ENCODE results near the gene BBS4. TPM values are rescaled to one million over a fixed set of nuclear protein-coding genes. Genes with fewer than 3 reads are reported as not detected.

BBS4 gene
- total RNA-seq, 1 donor from 2014 or later: 17.7 TPM

DNA sequence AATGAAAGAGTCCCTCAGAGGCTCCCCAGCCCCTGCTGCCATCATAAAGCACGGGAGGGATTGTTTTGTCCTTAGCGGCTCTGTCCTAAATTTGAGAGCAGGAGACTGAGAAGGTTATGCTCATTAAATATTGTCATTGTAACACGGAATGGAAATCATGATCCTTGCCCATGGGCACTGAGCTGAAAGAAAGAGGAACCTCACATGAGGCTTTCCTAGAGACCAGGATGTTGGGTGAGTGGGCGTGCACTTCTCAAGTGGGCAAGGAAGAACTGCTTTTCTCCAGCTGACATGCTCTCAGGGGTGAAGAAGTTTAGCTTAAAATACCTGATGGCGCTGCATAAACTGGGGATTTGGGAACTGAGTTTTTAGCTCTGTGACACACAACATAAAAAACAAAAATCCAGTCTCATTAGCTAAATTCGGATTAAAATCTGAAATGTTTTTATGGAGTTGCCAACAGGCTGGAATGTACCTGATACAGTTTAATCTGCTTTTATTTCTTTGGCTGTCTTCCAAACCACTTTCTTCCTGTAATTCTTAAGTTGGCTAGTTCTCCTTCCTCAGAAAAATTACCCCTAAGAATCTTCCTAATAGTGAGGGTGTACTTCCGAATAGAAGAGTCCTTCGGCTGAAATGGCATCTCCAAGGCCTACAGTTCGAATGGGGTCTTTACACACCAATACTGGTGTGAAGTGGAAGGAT is 65.9 kb downstream of the BBS4 start:
- H3K4me3 ChIP-seq (ENCODE audit: insufficient read depth, low read depth, low read length): no peak overlapping the region
- H3K27me3 ChIP-seq (ENCODE audit: insufficient read depth, low read length): no peaks in the 10 kb centered on the region
- H3K9me3 Mint-ChIP-seq (ENCODE audit: unreplicated experiment): no peaks in the 10 kb centered on the region
- peaks cover 8% of the 10 kb centered on the region for H3K79me2 ChIP-seq (ENCODE audit: insufficient read depth, low read length)
- DNase-seq (ENCODE audit: low read depth): peak; percentile 32
- H3K4me1 ChIP-seq (ENCODE audit: insufficient read depth, low read length): peaks cover 9% of the 10 kb centered on the region
- H3K27ac ChIP-seq (ENCODE audit: low read depth, low read length): no peak overlapping the region
- H3K4me2 ChIP-seq (ENCODE audit: low read length): no peak overlapping the region
- H3K27ac Mint-ChIP-seq (ENCODE audit: unreplicated experiment): peak overlapping the region; percentile 12
- H3K27me3 Mint-ChIP-seq (ENCODE audit: low read depth, unreplicated experiment): no peaks in the 10 kb centered on the region
- no peak for TF ChIP-seq EZH2 (IDR thresholded peaks at IDR 0.05; ENCODE audit: insufficient read depth, low read length)
- TF ChIP-seq, protein P1, sequence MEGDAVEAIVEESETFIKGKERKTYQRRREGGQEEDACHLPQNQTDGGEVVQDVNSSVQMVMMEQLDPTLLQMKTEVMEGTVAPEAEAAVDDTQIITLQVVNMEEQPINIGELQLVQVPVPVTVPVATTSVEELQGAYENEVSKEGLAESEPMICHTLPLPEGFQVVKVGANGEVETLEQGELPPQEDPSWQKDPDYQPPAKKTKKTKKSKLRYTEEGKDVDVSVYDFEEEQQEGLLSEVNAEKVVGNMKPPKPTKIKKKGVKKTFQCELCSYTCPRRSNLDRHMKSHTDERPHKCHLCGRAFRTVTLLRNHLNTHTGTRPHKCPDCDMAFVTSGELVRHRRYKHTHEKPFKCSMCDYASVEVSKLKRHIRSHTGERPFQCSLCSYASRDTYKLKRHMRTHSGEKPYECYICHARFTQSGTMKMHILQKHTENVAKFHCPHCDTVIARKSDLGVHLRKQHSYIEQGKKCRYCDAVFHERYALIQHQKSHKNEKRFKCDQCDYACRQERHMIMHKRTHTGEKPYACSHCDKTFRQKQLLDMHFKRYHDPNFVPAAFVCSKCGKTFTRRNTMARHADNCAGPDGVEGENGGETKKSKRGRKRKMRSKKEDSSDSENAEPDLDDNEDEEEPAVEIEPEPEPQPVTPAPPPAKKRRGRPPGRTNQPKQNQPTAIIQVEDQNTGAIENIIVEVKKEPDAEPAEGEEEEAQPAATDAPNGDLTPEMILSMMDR (IDR thresholded peaks at IDR 0.05; ENCODE audit: insufficient read depth, low read depth, low read length): no peak
- H3K9me3 ChIP-seq (ENCODE audit: insufficient read depth, low read depth, low read length): no peaks in the 10 kb centered on the region
- H3K9ac ChIP-seq (ENCODE audit: low read length): no peak overlapping the region
- peaks cover 7% of the 10 kb centered on the region for H3K4me1 Mint-ChIP-seq (ENCODE audit: low read depth, unreplicated experiment)
- H2AFZ ChIP-seq (ENCODE audit: low read depth, low read length): no peak overlapping the region
- peaks cover 25% of the 10 kb centered on the region for H3K36me3 ChIP-seq (ENCODE audit: insufficient read depth, low read length)
- H3K36me3 Mint-ChIP-seq (ENCODE audit: low read depth, unreplicated experiment): peaks cover 36% of the 10 kb centered on the region
- FAIRE-seq: no peak
- peaks cover 7% of the 10 kb centered on the region for H4K20me1 ChIP-seq (ENCODE audit: insufficient read depth, low read length)
- H3K4me3 Mint-ChIP-seq (ENCODE audit: unreplicated experiment): no peak overlapping the region

DNA sequence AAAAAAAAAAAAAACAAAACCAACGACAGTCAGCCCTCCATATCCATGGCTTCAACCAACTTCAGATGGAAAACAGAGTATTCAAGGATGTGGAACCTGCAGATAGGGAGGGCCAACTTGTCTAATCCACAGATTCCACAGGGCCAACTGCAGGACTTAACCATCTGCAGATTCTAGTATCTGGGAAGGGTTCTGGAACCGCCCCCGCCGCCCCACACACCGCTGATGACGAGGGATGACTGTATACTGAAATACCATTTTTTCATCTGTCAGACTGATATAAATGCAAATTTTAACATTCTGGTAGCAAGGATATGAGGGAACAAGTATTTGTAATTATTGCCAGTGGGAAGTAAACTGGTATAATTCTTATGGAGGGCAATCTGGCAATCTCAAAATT is 68.1 kb downstream of the BBS4 start:
- Histone ChIP-seq H3K9ac (ENCODE audit: low read length) (no peak overlapping the region), H3K27ac (ENCODE audit: low read depth, low read length) (no peak overlapping the region), H3K79me2 (ENCODE audit: insufficient read depth, low read length) (peaks cover 8% of the 10 kb centered on the region), H2AFZ (ENCODE audit: low read depth, low read length) (no peak overlapping the region), H3K4me3 (ENCODE audit: insufficient read depth, low read depth, low read length) (no peak overlapping the region), H3K9me3 (ENCODE audit: insufficient read depth, low read depth, low read length) (no peaks in the 10 kb centered on the region), H4K20me1 (ENCODE audit: insufficient read depth, low read length) (peaks cover 15% of the 10 kb centered on the region), H3K4me2 (ENCODE audit: low read length) (no peak overlapping the region), H3K27me3 (ENCODE audit: insufficient read depth, low read length) (no peaks in the 10 kb centered on the region), H3K36me3 (ENCODE audit: insufficient read depth, low read length) (peaks cover 25% of the 10 kb centered on the region), H3K4me1 (ENCODE audit: insufficient read depth, low read length) (peaks cover 27% of the 10 kb centered on the region)
- H3K27ac Mint-ChIP-seq (ENCODE audit: unreplicated experiment): no peak overlapping the region
- H3K4me1 Mint-ChIP-seq (ENCODE audit: low read depth, unreplicated experiment): peaks cover 26% of the 10 kb centered on the region
- H3K36me3 Mint-ChIP-seq (ENCODE audit: low read depth, unreplicated experiment): peaks cover 35% of the 10 kb centered on the region
- DNase-seq (ENCODE audit: low read depth) (no peak), FAIRE-seq (no peak)
- H3K27me3 Mint-ChIP-seq (ENCODE audit: low read depth, unreplicated experiment): no peaks in the 10 kb centered on the region
- H3K4me3 Mint-ChIP-seq (ENCODE audit: unreplicated experiment): no peak overlapping the region
- H3K9me3 Mint-ChIP-seq (ENCODE audit: unreplicated experiment): no peaks in the 10 kb centered on the region
- no peak for TF ChIP-seq EZH2 (IDR thresholded peaks at IDR 0.05; ENCODE audit: insufficient read depth, low read length)
- TF ChIP-seq, protein P1 (IDR thresholded peaks at IDR 0.05; ENCODE audit: insufficient read depth, low read depth, low read length): no peak

DNA sequence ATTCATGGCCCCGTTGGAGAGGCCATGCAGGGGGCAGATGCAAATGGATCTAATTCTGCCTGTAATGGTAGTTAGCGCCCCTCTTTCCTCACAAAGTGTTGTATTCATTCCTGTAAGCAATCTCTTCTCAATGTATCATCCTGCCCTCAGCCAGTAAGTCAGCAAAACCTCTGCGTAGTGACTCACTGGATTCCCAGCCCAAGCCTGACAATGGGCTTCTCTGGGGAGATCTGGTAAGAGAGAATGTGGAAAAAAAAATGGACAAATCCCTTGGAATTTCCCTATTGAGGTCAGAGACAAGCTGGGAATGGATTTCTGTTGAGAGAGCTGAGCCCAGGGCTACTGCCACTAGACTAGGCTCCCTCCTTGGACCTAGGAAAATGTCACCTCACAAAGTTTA is 72.2 kb downstream of the BBS4 start:
- H3K4me2 ChIP-seq (ENCODE audit: low read length): peak overlapping the region; percentile 79
- peak; percentile 98 for DNase-seq (ENCODE audit: low read depth)
- peaks cover 39% of the 10 kb centered on the region for H3K36me3 Mint-ChIP-seq (ENCODE audit: low read depth, unreplicated experiment)

More for the DNA sequence above, 72.2 kb downstream of the BBS4 start:
- no peaks in the 10 kb centered on the region for H3K9me3 ChIP-seq (ENCODE audit: insufficient read depth, low read depth, low read length)
- no peaks in the 10 kb centered on the region for H3K27me3 Mint-ChIP-seq (ENCODE audit: low read depth, unreplicated experiment)
- peaks cover 15% of the 10 kb centered on the region for H4K20me1 ChIP-seq (ENCODE audit: insufficient read depth, low read length)
- peaks cover 8% of the 10 kb centered on the region for H3K79me2 ChIP-seq (ENCODE audit: insufficient read depth, low read length)
- H3K4me3 Mint-ChIP-seq (ENCODE audit: unreplicated experiment): peak overlapping the region; percentile 69
- peak overlapping the region; percentile 93 for H3K27ac ChIP-seq (ENCODE audit: low read depth, low read length)
- TF ChIP-seq EZH2 (IDR thresholded peaks at IDR 0.05; ENCODE audit: insufficient read depth, low read length): no peak
- TF ChIP-seq, protein P1 (IDR thresholded peaks at IDR 0.05; ENCODE audit: insufficient read depth, low read depth, low read length): no peak
- H3K4me1 Mint-ChIP-seq (ENCODE audit: low read depth, unreplicated experiment): peaks cover 26% of the 10 kb centered on the region
- peaks cover 22% of the 10 kb centered on the region for H3K4me1 ChIP-seq (ENCODE audit: insufficient read depth, low read length)
- no peaks in the 10 kb centered on the region for H3K27me3 ChIP-seq (ENCODE audit: insufficient read depth, low read length)
- H3K4me3 ChIP-seq (ENCODE audit: insufficient read depth, low read depth, low read length): no peak overlapping the region
- peak overlapping the region; percentile 94 for H3K27ac Mint-ChIP-seq (ENCODE audit: unreplicated experiment)
- H3K36me3 ChIP-seq (ENCODE audit: insufficient read depth, low read length): peaks cover 23% of the 10 kb centered on the region
- H3K9ac ChIP-seq (ENCODE audit: low read length): peak overlapping the region; percentile 76
- no peak for FAIRE-seq
- H3K9me3 Mint-ChIP-seq (ENCODE audit: unreplicated experiment): no peaks in the 10 kb centered on the region
- H2AFZ ChIP-seq (ENCODE audit: low read depth, low read length): no peak overlapping the region

Data from astrocyte (in vitro differentiated cells and primary cell).